GM12891 (cell line): ENCODE results near the gene SEMA4F.

Experiments
- PAX5 ChIP-seq: IDR thresholded peaks from 2 replicates; pipeline ENCODE4 v1.6.1; 2011; ENCODE audit warnings: low read length, moderate library complexity, mild to moderate bottlenecking; ENCODE audit not compliant: insufficient read depth, severe bottlenecking
- POLR2A ChIP-seq: IDR thresholded peaks from 2 replicates; pipeline ENCODE4 v1.6.1; 2011; ENCODE audit warnings: low read depth, low read length, control low read depth
- POLR2AphosphoS5 ChIP-seq: IDR thresholded peaks from 2 replicates; pipeline ENCODE4 v1.6.1; 2011; ENCODE audit warnings: low read depth, low read length, control low read depth
- POU2F2 ChIP-seq: IDR thresholded peaks from 2 replicates; pipeline ENCODE4 v1.6.1; 2011; ENCODE audit warnings: low read depth, mild to moderate bottlenecking, control low read depth, low read length, moderate library complexity
- TAF1 ChIP-seq: IDR thresholded peaks from 2 replicates; pipeline ENCODE4 v1.6.1; 2011; ENCODE audit warnings: low read depth, low read length, control low read depth

- TF ChIP-seq POLR2AphosphoS5 = no peak
- no peak for TF ChIP-seq POLR2A
- TF ChIP-seq TAF1 = no peak
- no peak for TF ChIP-seq POU2F2
- TF ChIP-seq PAX5 = no peak
Measured at GRCh38 chr2:74646834-74647482, 7.1 kb upstream of the SEMA4F start.
